CD4-positive, alpha-beta T cell (primary cell): ENCODE measurements around the gene VIPAS39. TPM values are rescaled to one million over a fixed set of nuclear protein-coding genes. Genes with fewer than 3 reads are reported as not detected.

Source experiments
- ATAC-seq: fragments of 200-7000 bp; cut with Tn5 transposase; one replicate; pipeline ENCODE4 v1.10.0; 2022; ENCODE audit warnings: mild to moderate bottlenecking; ENCODE audit not compliant: poor library complexity
- CTCF ChIA-PET: fragments of 350-600 bp; sonication (Branson Sonifier 250); formaldehyde crosslinking; loops from one replicate; lab custom pipeline; 2021; ENCODE audit warnings: antibody characterized with exemption, inconsistent platforms; lab: Charles Lee
- POLR2A ChIA-PET: fragments of 350-600 bp; sonication (Branson Sonifier 250); formaldehyde crosslinking; loops from one replicate; lab custom pipeline; 2021; ENCODE audit warnings: antibody characterized with exemption, inconsistent platforms; lab: Charles Lee
- DNase-seq, 14 experiments: peaks; one replicate each; pipeline ENCODE4 v3.0.0-alpha.2; 2013 to 2020; ENCODE audit warnings: mixed read lengths in 2 of 14
- H3K27ac ChIP-seq, 2 donors: one replicate each; pipeline versions ENCODE4 v1.5.1 to v1.7.0; 2013; ENCODE audit warnings: low read length in 2 of 2, low read depth in 1 of 2, mild to moderate bottlenecking in 1 of 2
- H3K27me3 ChIP-seq, 2 experiments: 1 replicate in 1 of 2; 2 replicates in 1 of 2; pipeline versions ENCODE4 v1.6.1 to v1.7.0; 2013; ENCODE audit warnings: low read length in 2 of 2, control low read depth in 1 of 2, mild to moderate bottlenecking in 1 of 2, moderate library complexity in 1 of 2; ENCODE audit not compliant: insufficient read depth in 2 of 2, control insufficient read depth in 1 of 2
- H3K36me3 ChIP-seq: one replicate; pipeline ENCODE4 v1.6.1; 2013; ENCODE audit warnings: low read length, control low read depth; ENCODE audit not compliant: insufficient read depth
- H3K4me1 ChIP-seq: one replicate; pipeline ENCODE4 v1.6.1; 2013; ENCODE audit warnings: low read length, control low read depth; ENCODE audit not compliant: insufficient read depth
- H3K4me3 ChIP-seq: one replicate; pipeline ENCODE4 v1.5.1; 2013; ENCODE audit warnings: mild to moderate bottlenecking, low read length, moderate library complexity
- H3K9me3 ChIP-seq, 2 experiments: 1 replicate in 1 of 2; 2 replicates in 1 of 2; pipeline versions ENCODE4 v1.6.1 to v1.7.0; 2013; ENCODE audit warnings: low read length in 2 of 2, mild to moderate bottlenecking in 2 of 2, control low read depth in 1 of 2, moderate library complexity in 1 of 2; ENCODE audit not compliant: control insufficient read depth in 1 of 2, insufficient read depth in 1 of 2
- H3K27ac Mint-ChIP-seq: one replicate; pipeline ENCODE4 v1.8.0; 2020; ENCODE audit warnings: mixed read lengths
- H3K27me3 Mint-ChIP-seq: one replicate; pipeline ENCODE4 v1.8.0; 2021; ENCODE audit warnings: mixed read lengths
- H3K36me3 Mint-ChIP-seq: one replicate; pipeline ENCODE4 v1.8.0; 2021; ENCODE audit warnings: low read depth, mixed read lengths
- H3K4me1 Mint-ChIP-seq: one replicate; pipeline ENCODE4 v1.8.0; 2021; ENCODE audit warnings: low read depth, mixed read lengths
- H3K4me3 Mint-ChIP-seq: one replicate; pipeline ENCODE4 v1.8.0; 2020; ENCODE audit warnings: mild to moderate bottlenecking, mixed read lengths
- H3K9me3 Mint-ChIP-seq: one replicate; pipeline ENCODE4 v1.8.0; 2020; ENCODE audit warnings: mixed read lengths
- CTCF ChIP-seq: fragments of 200-600 bp; IDR thresholded peaks from one replicate; pipeline ENCODE4 v1.8.0; 2022; ENCODE audit warnings: antibody characterized with exemption, mild to moderate bottlenecking
- intact Hi-C, 2 experiments: fragments of 100-400 bp; cut with DNase I in 1 of 2; cut with micrococcal nuclease in 1 of 2; formaldehyde crosslinking; loops; one replicate each; pipeline versions ENCODE4 v1.15.1 to v1.9.0; 2023 to 2025; cut with DNase I, micrococcal nuclease
- total RNA-seq, 174 experiments: library from RNA in 2 of 174; stranded (reverse) in 2 of 174; gene quantifications; one replicate each; pipeline ENCODE4 v1.2.3 and lab custom pipeline; 2021 to 2026

Gene VIPAS39
- total RNA-seq, 2 experiments from 2014 or later, result 7.6 to 8.7 TPM

GRCh38 chr14:77442196-77442595, 15.2 kb downstream of the VIPAS39 start:
- no peak overlapping the region for H3K27ac Mint-ChIP-seq
- no peak overlapping the region for H3K4me3 Mint-ChIP-seq
- H3K36me3 Mint-ChIP-seq, result peaks cover 86% of the 10 kb centered on the region
- no peak for ATAC-seq
- no peaks in the 10 kb centered on the region for H3K4me1 Mint-ChIP-seq
- TF ChIP-seq CTCF, result no peak
- ChIA-PET CTCF (no interaction called here), POLR2A (no interaction called here)
- intact Hi-C loops, result no loop called here
- Histone ChIP-seq H3K9me3 (no peaks in the 10 kb centered on the region), H3K27me3 (no peaks in the 10 kb centered on the region), H3K4me3 (no peak overlapping the region), H3K4me1 (no peaks in the 10 kb centered on the region), H3K36me3 (peaks cover 68% of the 10 kb centered on the region), H3K27ac (no peak overlapping the region)
- H3K9me3 Mint-ChIP-seq, result no peaks in the 10 kb centered on the region
- DNase-seq, result no peak
- no peaks in the 10 kb centered on the region for H3K27me3 Mint-ChIP-seq

GRCh38 chr14:77439861-77440260, 17.5 kb downstream of the VIPAS39 start:
- POLR2A ChIA-PET, result interaction anchor here (0.9 kb wide), 1 partner anchor 94 kb away, joined by 3 read pairs; no protein-coding TSS in a partner anchor
- H3K27me3 Mint-ChIP-seq, result no peaks in the 10 kb centered on the region
- no peak overlapping the region for H3K27ac Mint-ChIP-seq

GRCh38 chr14:77438596-77438995, 18.8 kb downstream of the VIPAS39 start:
- H3K36me3 Mint-ChIP-seq, result peaks cover 90% of the 10 kb centered on the region
- ATAC-seq, result no peak

More at GRCh38 chr14:77439861-77440260, 17.5 kb downstream of the VIPAS39 start:
- Histone ChIP-seq H3K9me3 (no peaks in the 10 kb centered on the region), H3K27me3 (no peaks in the 10 kb centered on the region), H3K27ac (no peak overlapping the region), H3K4me3 (no peak overlapping the region), H3K4me1 (no peaks in the 10 kb centered on the region), H3K36me3 (peaks cover 75% of the 10 kb centered on the region)
- Mint-ChIP-seq H3K9me3 (no peaks in the 10 kb centered on the region), H3K4me1 (no peaks in the 10 kb centered on the region), H3K36me3 (peaks cover 94% of the 10 kb centered on the region), H3K4me3 (no peak overlapping the region)
- intact Hi-C loops, result no loop called here
- CTCF ChIA-PET, result no interaction called here
- no peak for ATAC-seq
- DNase-seq, result no peak
- no peak for TF ChIP-seq CTCF

More at GRCh38 chr14:77438596-77438995, 18.8 kb downstream of the VIPAS39 start:
- no peak for DNase-seq
- ChIA-PET CTCF (no interaction called here), POLR2A (no interaction called here)
- H3K4me1 ChIP-seq, result no peaks in the 10 kb centered on the region
- no peak for TF ChIP-seq CTCF
- H3K27me3 ChIP-seq, result no peaks in the 10 kb centered on the region
- Mint-ChIP-seq H3K27ac (no peak overlapping the region), H3K4me3 (no peak overlapping the region), H3K27me3 (no peaks in the 10 kb centered on the region), H3K4me1 (no peaks in the 10 kb centered on the region), H3K9me3 (no peaks in the 10 kb centered on the region)
- peaks cover 75% of the 10 kb centered on the region for H3K36me3 ChIP-seq
- H3K9me3 ChIP-seq, result no peaks in the 10 kb centered on the region
- H3K27ac ChIP-seq, result no peak overlapping the region
- intact Hi-C loops, result no loop called here
- no peak overlapping the region for H3K4me3 ChIP-seq
